ENCODE data around the gene CCDC122. TPM values are rescaled to one million over a fixed set of nuclear protein-coding genes. Genes with fewer than 3 reads are reported as not detected.

CCDC122 gene
- total RNA-seq, 4 donors from 2014 or later, result 0.60 to 9.5 (median 5.6) TPM; not detected in 1

DNA sequence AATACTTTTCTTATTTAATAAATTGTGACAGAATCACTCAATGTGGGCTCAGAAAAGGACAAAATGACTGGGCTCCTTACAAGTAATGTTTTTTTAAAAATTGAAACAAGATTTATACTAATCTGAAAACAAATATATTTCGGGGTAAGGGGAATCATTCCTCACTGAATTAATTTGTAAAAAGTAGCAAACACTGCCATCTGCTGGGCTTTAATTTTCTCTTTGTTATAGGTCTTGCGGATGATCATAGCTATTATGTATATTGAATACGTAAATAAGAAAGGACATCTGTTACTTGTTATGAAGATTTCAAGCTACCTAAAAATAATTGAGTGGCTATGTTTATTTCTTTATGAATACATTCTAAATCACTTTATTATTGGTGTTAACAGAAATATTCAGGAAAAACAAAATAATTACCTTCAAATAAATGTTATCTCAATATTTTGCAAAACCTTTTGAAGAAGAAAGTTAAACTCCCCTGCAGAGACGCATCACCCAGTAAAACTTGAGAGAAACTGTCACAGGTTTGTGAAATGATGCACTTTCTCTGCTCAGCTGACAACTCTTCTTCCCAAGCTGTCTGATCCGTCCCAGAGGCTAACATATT lies 75.0 kb downstream of the CCDC122 start:
- no peak for TF ChIP-seq POLR2AphosphoS5 (IDR thresholded peaks at IDR 0.05)
- no peak for TF ChIP-seq POLR2A (IDR thresholded peaks at IDR 0.05)
- TF ChIP-seq, protein P1, sequence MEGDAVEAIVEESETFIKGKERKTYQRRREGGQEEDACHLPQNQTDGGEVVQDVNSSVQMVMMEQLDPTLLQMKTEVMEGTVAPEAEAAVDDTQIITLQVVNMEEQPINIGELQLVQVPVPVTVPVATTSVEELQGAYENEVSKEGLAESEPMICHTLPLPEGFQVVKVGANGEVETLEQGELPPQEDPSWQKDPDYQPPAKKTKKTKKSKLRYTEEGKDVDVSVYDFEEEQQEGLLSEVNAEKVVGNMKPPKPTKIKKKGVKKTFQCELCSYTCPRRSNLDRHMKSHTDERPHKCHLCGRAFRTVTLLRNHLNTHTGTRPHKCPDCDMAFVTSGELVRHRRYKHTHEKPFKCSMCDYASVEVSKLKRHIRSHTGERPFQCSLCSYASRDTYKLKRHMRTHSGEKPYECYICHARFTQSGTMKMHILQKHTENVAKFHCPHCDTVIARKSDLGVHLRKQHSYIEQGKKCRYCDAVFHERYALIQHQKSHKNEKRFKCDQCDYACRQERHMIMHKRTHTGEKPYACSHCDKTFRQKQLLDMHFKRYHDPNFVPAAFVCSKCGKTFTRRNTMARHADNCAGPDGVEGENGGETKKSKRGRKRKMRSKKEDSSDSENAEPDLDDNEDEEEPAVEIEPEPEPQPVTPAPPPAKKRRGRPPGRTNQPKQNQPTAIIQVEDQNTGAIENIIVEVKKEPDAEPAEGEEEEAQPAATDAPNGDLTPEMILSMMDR (IDR thresholded peaks at IDR 0.05), result peak; percentile 44 to 65 (median 61)
- Histone ChIP-seq H3K36me3 (no peaks in the 10 kb centered on the region), H3K27me3 (no peaks in the 10 kb centered on the region), H3K9me3 (no peaks in the 10 kb centered on the region), H3K4me3 (no peak overlapping the region), H3K27ac (peak overlapping the region in 3 of 4 donors; percentile 19 to 42 (median 19)), H3K4me1 (no peaks in the 10 kb centered on the region)
- DNase-seq, result no peak
- intact Hi-C loops (cut with DNase I; ENCODE audit: low total_unique reads), result loop anchor here (10.0 kb wide), 1 partner anchor 720 kb away; no protein-coding TSS in a partner anchor
- WGBS, 2 donors (ENCODE audit: low coverage in 1 of 2), result 14 to 16% methylated on average over 5 of the region's 5 CpGs
- in situ Hi-C loops (cut with MboI; ENCODE audit: low pct_ligation_motif_present in 1 of 4, low pct_unique_long_range_greater_than_20kb in 1 of 4, low sequenced_read_pairs in 3 of 4), result loop anchor here in 1 of 4 donors (25.0 kb wide), 1 partner anchor 1217 kb away; no protein-coding TSS in a partner anchor

DNA sequence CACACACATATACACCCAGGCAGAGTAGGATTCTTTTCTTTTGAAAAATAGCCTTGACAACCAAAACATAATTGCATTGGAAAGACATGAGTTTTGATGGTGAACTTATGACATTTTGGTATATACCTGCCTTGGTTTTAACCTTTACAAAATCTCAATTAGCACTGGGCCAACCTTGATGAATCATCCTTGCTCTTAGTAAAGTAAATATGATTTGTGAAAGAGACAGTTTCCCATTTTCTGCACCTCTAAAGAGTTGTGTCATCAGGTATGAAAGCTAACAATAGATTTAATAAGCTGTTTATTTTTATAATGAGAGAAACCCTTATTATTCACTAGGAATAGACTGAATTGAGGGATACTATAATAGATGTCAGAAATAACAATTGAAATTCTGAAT lies 77.0 kb downstream of the CCDC122 start:
- no peak for DNase-seq
- in situ Hi-C loops (cut with MboI; ENCODE audit: low pct_ligation_motif_present in 1 of 4, low pct_unique_long_range_greater_than_20kb in 1 of 4, low sequenced_read_pairs in 3 of 4), result loop anchor here in 1 of 4 donors (25.0 kb wide), 1 partner anchor 1215 kb away; no protein-coding TSS in a partner anchor
- intact Hi-C loops (cut with DNase I; ENCODE audit: low total_unique reads), result loop anchor here (10.0 kb wide), 1 partner anchor 718 kb away; no protein-coding TSS in a partner anchor
- TF ChIP-seq POLR2A (IDR thresholded peaks at IDR 0.05) (no peak), POLR2AphosphoS5 (IDR thresholded peaks at IDR 0.05) (no peak), EP300 (IDR thresholded peaks at IDR 0.05; ENCODE audit: low read depth) (no peak)
- TF ChIP-seq, protein P1 (IDR thresholded peaks at IDR 0.05), result no peak
- no peaks in the 10 kb centered on the region for H3K4me1 ChIP-seq
- H3K27me3 ChIP-seq, result no peaks in the 10 kb centered on the region
- H3K4me3 ChIP-seq, result no peak overlapping the region
- no peaks in the 10 kb centered on the region for H3K36me3 ChIP-seq
- H3K27ac ChIP-seq, result no peak overlapping the region
- H3K9me3 ChIP-seq, result no peaks in the 10 kb centered on the region

DNA sequence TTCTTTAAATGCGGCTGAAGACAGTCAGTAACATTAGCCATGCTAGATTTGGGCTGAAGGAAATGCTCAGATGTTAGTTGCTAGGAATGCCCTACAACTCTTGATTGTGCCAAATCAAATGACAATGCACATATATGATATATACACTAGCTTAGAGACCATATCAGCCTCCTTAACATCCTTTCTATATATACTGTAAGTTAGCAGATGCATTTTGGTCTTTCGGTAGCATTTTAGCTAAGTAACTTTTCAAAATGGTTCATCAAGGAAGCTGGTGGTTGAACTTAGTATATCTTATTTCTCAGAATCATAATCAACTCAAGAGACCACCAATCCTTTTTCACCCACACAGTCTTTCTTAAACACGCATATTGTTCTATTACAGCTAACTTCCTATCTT lies 78.7 kb downstream of the CCDC122 start:
- H3K27ac ChIP-seq, result no peak overlapping the region
- TF ChIP-seq, protein P1 (IDR thresholded peaks at IDR 0.05), result no peak
- no peak for TF ChIP-seq POLR2A (IDR thresholded peaks at IDR 0.05)
- TF ChIP-seq EP300 (IDR thresholded peaks at IDR 0.05; ENCODE audit: low read depth), result no peak
- TF ChIP-seq POLR2AphosphoS5 (IDR thresholded peaks at IDR 0.05), result no peak
- no peak for DNase-seq
- H3K36me3 ChIP-seq, result no peaks in the 10 kb centered on the region
- H3K4me1 ChIP-seq, result no peaks in the 10 kb centered on the region
- intact Hi-C loops (cut with DNase I; ENCODE audit: low total_unique reads), result loop anchor here (10.0 kb wide), 1 partner anchor 716 kb away; no protein-coding TSS in a partner anchor
- 61 to 73% methylated on average over 3 of the region's 3 CpGs for WGBS, 2 donors (ENCODE audit: low coverage in 1 of 2)
- no peaks in the 10 kb centered on the region for H3K27me3 ChIP-seq
- in situ Hi-C loops (cut with MboI; ENCODE audit: low pct_ligation_motif_present in 1 of 4, low pct_unique_long_range_greater_than_20kb in 1 of 4, low sequenced_read_pairs in 3 of 4), result loop anchor here in 1 of 4 donors (25.0 kb wide), 1 partner anchor 1214 kb away; no protein-coding TSS in a partner anchor
- no peak overlapping the region for H3K4me3 ChIP-seq
- no peaks in the 10 kb centered on the region for H3K9me3 ChIP-seq

DNA sequence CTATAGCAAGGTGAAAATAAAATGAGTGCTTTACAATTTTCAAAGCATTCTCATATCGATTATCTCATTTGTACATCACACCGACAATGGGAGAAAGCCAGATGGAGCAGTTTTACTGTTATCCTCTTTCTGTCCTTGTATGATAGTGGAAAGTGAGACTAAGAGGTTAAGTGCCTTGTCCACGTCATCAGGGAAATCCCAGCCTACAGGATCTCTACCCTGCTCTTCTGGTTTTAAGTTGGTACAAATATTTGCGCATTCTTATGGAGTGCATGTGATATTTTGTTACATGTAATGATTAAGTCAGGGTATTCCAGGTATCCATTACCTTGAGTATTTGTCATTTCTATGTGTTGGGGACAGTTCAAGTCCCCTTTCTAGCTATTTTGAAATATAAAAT lies 80.3 kb downstream of the CCDC122 start:
- Histone ChIP-seq H3K27ac (no peak overlapping the region), H3K9me3 (no peaks in the 10 kb centered on the region), H3K4me3 (no peak overlapping the region), H3K27me3 (no peaks in the 10 kb centered on the region), H3K4me1 (no peaks in the 10 kb centered on the region), H3K36me3 (no peaks in the 10 kb centered on the region)
- in situ Hi-C loops (cut with MboI; ENCODE audit: low pct_ligation_motif_present in 1 of 4, low pct_unique_long_range_greater_than_20kb in 1 of 4, low sequenced_read_pairs in 3 of 4) (loop anchor here (25.0 kb wide), 1 partner anchor 712 kb away; no protein-coding TSS in a partner anchor), intact Hi-C loops (cut with DNase I; ENCODE audit: low total_unique reads) (loop anchor here (10.0 kb wide), 1 partner anchor 824 kb away; no protein-coding TSS in a partner anchor)
- TF ChIP-seq EP300 (IDR thresholded peaks at IDR 0.05; ENCODE audit: low read depth), result no peak
- 64 to 71% methylated on average over 4 of the region's 4 CpGs for WGBS, 2 donors (ENCODE audit: low coverage in 1 of 2)
- no peak for DNase-seq
